ENCODE data around the gene CCNL1.
"Not testable (repeated sequence)": the region's sequence is repeated elsewhere in the genome, so short reads cannot be mapped to it uniquely, and the experiment has no call there.

DNA sequence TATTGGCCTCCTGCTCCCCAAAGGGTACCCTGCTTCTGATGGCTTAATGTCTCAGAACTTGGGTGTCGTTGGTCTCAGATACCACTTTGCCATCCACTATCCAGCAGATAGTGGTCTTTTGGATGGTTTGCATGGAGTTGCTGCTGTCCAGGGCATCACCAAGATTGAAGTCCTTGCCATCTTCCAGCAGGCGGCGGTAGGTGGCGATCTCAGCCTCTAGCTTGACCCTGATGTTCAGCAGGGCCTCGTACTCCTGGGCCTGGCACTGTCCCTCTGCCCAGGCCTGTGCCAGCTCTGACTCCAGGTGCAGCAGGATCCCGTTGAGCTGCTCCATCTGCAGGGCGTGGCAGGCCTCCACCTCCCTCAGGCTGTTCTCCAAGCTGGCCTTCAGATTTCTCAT lies 2.7 kb upstream of the CCNL1 start:
- TF ChIP-seq ARNT (IDR thresholded peaks at IDR 0.05); SP1 (IDR thresholded peaks at IDR 0.05); HDGF (IDR thresholded peaks at IDR 0.05; ENCODE audit: borderline replicate concordance); FOXA1 (IDR thresholded peaks at IDR 0.05); ZNF384 (IDR thresholded peaks at IDR 0.05): not testable (repeated sequence)

Data from HEK293T (cell line).